H9 (cell line): ENCODE measurements around the gene PTPRN2. TPM values are rescaled to one million over a fixed set of nuclear protein-coding genes. Genes with fewer than 3 reads are reported as not detected.

Source experiments
- DNase-seq: peaks from one replicate; pipeline ENCODE4 v3.0.0-alpha.2; 2017
- H2AFZ ChIP-seq: one replicate; pipeline ENCODE4 v1.6.1; 2013; ENCODE audit warnings: mild to moderate bottlenecking, low read length, control low read depth, moderate library complexity
- H2AK5ac ChIP-seq: 2 replicates; pipeline ENCODE4 v1.6.1; 2013; ENCODE audit warnings: low read length, control low read depth, mixed read lengths; ENCODE audit not compliant: insufficient read length
- H2BK120ac ChIP-seq: one replicate; pipeline ENCODE4 v1.6.1; 2013; ENCODE audit warnings: low read depth, mild to moderate bottlenecking, low read length, control low read depth, inconsistent platforms; ENCODE audit not compliant: poor library complexity, severe bottlenecking
- H2BK12ac ChIP-seq: 2 replicates; pipeline ENCODE4 v1.6.1; 2013; ENCODE audit warnings: low read length, control low read depth, mixed read lengths, low read depth; ENCODE audit not compliant: insufficient read length
- H2BK15ac ChIP-seq: 2 replicates; pipeline ENCODE4 v1.6.1; 2013; ENCODE audit warnings: low read depth, low read length, control low read depth
- H2BK20ac ChIP-seq: one replicate; pipeline ENCODE4 v1.6.1; 2013; ENCODE audit warnings: low read depth, mild to moderate bottlenecking, low read length, control low read depth, inconsistent platforms; ENCODE audit not compliant: poor library complexity, severe bottlenecking
- H2BK5ac ChIP-seq: 2 replicates; pipeline ENCODE4 v1.6.1; 2013; ENCODE audit warnings: low read length, control low read depth, mixed read lengths; ENCODE audit not compliant: insufficient read length
- H3K14ac ChIP-seq: 2 replicates; pipeline ENCODE4 v1.6.1; 2013; ENCODE audit warnings: low read length, control low read depth; ENCODE audit not compliant: insufficient read depth
- H3K18ac ChIP-seq: 2 replicates; pipeline ENCODE4 v1.6.1; 2013; ENCODE audit warnings: low read depth, mild to moderate bottlenecking, mixed read lengths, low read length, control low read depth; ENCODE audit not compliant: insufficient read length
- H3K23ac ChIP-seq: 2 replicates; pipeline ENCODE4 v1.6.1; 2013; ENCODE audit warnings: low read length, control low read depth, mixed read lengths, low read depth; ENCODE audit not compliant: insufficient read length
- H3K23me2 ChIP-seq: 2 replicates; pipeline ENCODE4 v1.6.1; 2013; ENCODE audit warnings: low read depth, mild to moderate bottlenecking, mixed read lengths, low read length, control low read depth; ENCODE audit not compliant: insufficient read length, poor library complexity, severe bottlenecking
- H3K27ac ChIP-seq: 2 replicates; pipeline ENCODE4 v1.5.1; 2013; ENCODE audit warnings: low read length, control low read depth, mixed read lengths, low read depth; ENCODE audit not compliant: insufficient read length
- H3K27me3 ChIP-seq: 2 replicates; pipeline ENCODE4 v1.6.1; 2013; ENCODE audit warnings: low read length, control low read depth, inconsistent platforms; ENCODE audit not compliant: insufficient read depth
- H3K4ac ChIP-seq: 2 replicates; pipeline ENCODE4 v1.6.1; 2013; ENCODE audit warnings: low read depth, mild to moderate bottlenecking, control low read depth, inconsistent platforms, low read length, moderate library complexity
- H3K4me1 ChIP-seq: 2 replicates; pipeline ENCODE4 v1.6.1; 2013; ENCODE audit warnings: low read length, control low read depth, inconsistent platforms; ENCODE audit not compliant: insufficient read depth
- H3K4me2 ChIP-seq: 2 replicates; pipeline ENCODE4 v1.6.1; 2013; ENCODE audit warnings: low read length, control low read depth, mixed read lengths; ENCODE audit not compliant: insufficient read length, insufficient read depth
- H3K56ac ChIP-seq: 2 replicates; pipeline ENCODE4 v1.6.1; 2013; ENCODE audit warnings: low read depth, mild to moderate bottlenecking, mixed read lengths, low read length, control low read depth; ENCODE audit not compliant: insufficient read length
- H3K79me1 ChIP-seq: 2 replicates; pipeline ENCODE4 v1.6.1; 2013; ENCODE audit warnings: low read depth, mild to moderate bottlenecking, moderate library complexity, low read length, control low read depth, inconsistent platforms; ENCODE audit not compliant: insufficient read depth, poor library complexity, severe bottlenecking
- H3K79me2 ChIP-seq: 2 replicates; pipeline ENCODE4 v1.6.1; 2013; ENCODE audit warnings: low read length, control low read depth, inconsistent platforms; ENCODE audit not compliant: insufficient read depth
- H3K9ac ChIP-seq: 2 replicates; pipeline ENCODE4 v1.6.1; 2013; ENCODE audit warnings: low read length, control low read depth, mixed read lengths; ENCODE audit not compliant: insufficient read length; ENCODE audit errors: extremely low read depth
- H3K9me3 ChIP-seq: one replicate; pipeline ENCODE4 v1.6.1; 2013; ENCODE audit warnings: low read depth, low read length, inconsistent platforms; ENCODE audit not compliant: control insufficient read depth
- H3T11ph ChIP-seq: one replicate; pipeline ENCODE4 v1.6.1; 2013; ENCODE audit warnings: mild to moderate bottlenecking, low read length, control low read depth, inconsistent platforms
- H4K20me1 ChIP-seq: one replicate; pipeline ENCODE4 v1.6.1; 2013; ENCODE audit not compliant: control insufficient read depth, insufficient read length, insufficient read depth
- H4K5ac ChIP-seq: 2 replicates; pipeline ENCODE4 v1.6.1; 2013; ENCODE audit warnings: low read depth, mild to moderate bottlenecking, mixed read lengths, low read length, control low read depth; ENCODE audit not compliant: insufficient read length
- H4K8ac ChIP-seq: replicated peaks from 2 replicates; pipeline ENCODE4 v1.6.1; 2013; ENCODE audit warnings: low read length, control low read depth, mixed read lengths, low read depth; ENCODE audit not compliant: insufficient read length
- H4K91ac ChIP-seq: 2 replicates; pipeline ENCODE4 v1.6.1; 2013; ENCODE audit warnings: low read depth, mild to moderate bottlenecking, moderate library complexity, mixed read lengths, low read length, control low read depth; ENCODE audit not compliant: insufficient read length
- H3K27ac Mint-ChIP-seq, 3 experiments: 2 replicates in 2 of 3; 3 replicates in 1 of 3; pipeline ENCODE4 v1.8.0; 2020 to 2021; ENCODE audit warnings: mixed read lengths in 3 of 3, mild to moderate bottlenecking in 1 of 3, moderate library complexity in 1 of 3
- H3K27me3 Mint-ChIP-seq: 2 replicates; pipeline ENCODE4 v1.8.0; 2021; ENCODE audit warnings: low read depth, mild to moderate bottlenecking, moderate library complexity, mixed read lengths
- H3K36me3 Mint-ChIP-seq, 3 experiments: 2 replicates in 2 of 3; 3 replicates in 1 of 3; pipeline ENCODE4 v1.8.0; 2020 to 2021; ENCODE audit warnings: low read depth in 3 of 3, mixed read lengths in 3 of 3; ENCODE audit not compliant: insufficient read depth in 1 of 3
- H3K4me1 Mint-ChIP-seq, 2 experiments: 2 replicates each; pipeline ENCODE4 v1.8.0; 2020; ENCODE audit warnings: mixed read lengths in 2 of 2
- H3K4me3 Mint-ChIP-seq, 2 experiments: 2 replicates in 1 of 2; 3 replicates in 1 of 2; pipeline ENCODE4 v1.8.0; 2020 to 2021; ENCODE audit warnings: mild to moderate bottlenecking in 2 of 2, mixed read lengths in 2 of 2, moderate library complexity in 1 of 2
- H3K9me3 Mint-ChIP-seq, 2 experiments: 2 replicates in 1 of 2; 3 replicates in 1 of 2; pipeline ENCODE4 v1.8.0; 2020; ENCODE audit warnings: mild to moderate bottlenecking in 2 of 2, mixed read lengths in 2 of 2, moderate library complexity in 1 of 2
- WGBS: extraction: QIAGEN DNeasy Blood & Tissue Kit; methylation state at CpG from one replicate; pipeline ENCODE4 v1.1.7; 2013; ENCODE audit warnings: missing lambda C conversion rate, low lambda C conversion rate, mixed read lengths; ENCODE audit not compliant: insufficient read length; ENCODE audit errors: extremely low coverage; 5-methylcytosine and 5-hydroxymethylcytosine counted together
- total RNA-seq: library from RNA; stranded (reverse); gene quantifications from 2 replicates; pipeline ENCODE4 v1.2.1, GENCODE V29; 2021
- TF ChIP-seq, protein P1 (sequence below): fragments of 200-600 bp; sonication (generic); conservative IDR thresholded peaks from 3 replicates; pipeline ENCODE4 v1.8.0; 2021; ENCODE audit warnings: antibody characterized with exemption, mild to moderate bottlenecking

The PTPRN2 gene
- total RNA-seq, 1 experiment from 2014 or later, result 5.2 TPM

- H3K9me3 Mint-ChIP-seq, result no peaks in the 10 kb centered on the region; a peak in 3 of 5 replicates
- Histone ChIP-seq H2AK5ac (no peak overlapping the region), H4K20me1 (no peaks in the 10 kb centered on the region), H3K14ac (no peak overlapping the region), H4K8ac (no peak overlapping the region), H3K56ac (no peak overlapping the region), H2BK12ac (no peak overlapping the region), H3K23ac (no peak overlapping the region), H3K18ac (no peak overlapping the region), H2BK120ac (no peak overlapping the region), H3K23me2 (no peaks in the 10 kb centered on the region), H3K4me2 (no peak overlapping the region), H3K4ac (no peak overlapping the region), H4K5ac (no peak overlapping the region), H3K79me1 (no peaks in the 10 kb centered on the region), H3K27ac (no peak overlapping the region), H3K9me3 (no peaks in the 10 kb centered on the region), H3K79me2 (no peaks in the 10 kb centered on the region), H2BK20ac (no peak overlapping the region), H4K91ac (no peak overlapping the region), H2AFZ (no peak overlapping the region), H3K27me3 (no peaks in the 10 kb centered on the region), H3K4me1 (no peaks in the 10 kb centered on the region), H3K9ac (no peak overlapping the region), H3T11ph (no peak overlapping the region), H2BK15ac (no peak overlapping the region), H2BK5ac (no peak overlapping the region)
- peak; percentile 16 for DNase-seq
- no peaks in the 10 kb centered on the region; a peak in 1 of 7 replicates for H3K36me3 Mint-ChIP-seq
- H3K27me3 Mint-ChIP-seq, result peaks cover 63% of the 10 kb centered on the region
- no peak overlapping the region for H3K27ac Mint-ChIP-seq
- TF ChIP-seq, protein P1, sequence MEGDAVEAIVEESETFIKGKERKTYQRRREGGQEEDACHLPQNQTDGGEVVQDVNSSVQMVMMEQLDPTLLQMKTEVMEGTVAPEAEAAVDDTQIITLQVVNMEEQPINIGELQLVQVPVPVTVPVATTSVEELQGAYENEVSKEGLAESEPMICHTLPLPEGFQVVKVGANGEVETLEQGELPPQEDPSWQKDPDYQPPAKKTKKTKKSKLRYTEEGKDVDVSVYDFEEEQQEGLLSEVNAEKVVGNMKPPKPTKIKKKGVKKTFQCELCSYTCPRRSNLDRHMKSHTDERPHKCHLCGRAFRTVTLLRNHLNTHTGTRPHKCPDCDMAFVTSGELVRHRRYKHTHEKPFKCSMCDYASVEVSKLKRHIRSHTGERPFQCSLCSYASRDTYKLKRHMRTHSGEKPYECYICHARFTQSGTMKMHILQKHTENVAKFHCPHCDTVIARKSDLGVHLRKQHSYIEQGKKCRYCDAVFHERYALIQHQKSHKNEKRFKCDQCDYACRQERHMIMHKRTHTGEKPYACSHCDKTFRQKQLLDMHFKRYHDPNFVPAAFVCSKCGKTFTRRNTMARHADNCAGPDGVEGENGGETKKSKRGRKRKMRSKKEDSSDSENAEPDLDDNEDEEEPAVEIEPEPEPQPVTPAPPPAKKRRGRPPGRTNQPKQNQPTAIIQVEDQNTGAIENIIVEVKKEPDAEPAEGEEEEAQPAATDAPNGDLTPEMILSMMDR, result no peak
- no peak overlapping the region for H3K4me3 Mint-ChIP-seq
- no CpG with 5 or more reads among the region's 18 CpGs for WGBS
- peaks cover 0 to 8% of the 10 kb centered on the region in 2 experiments; a peak in 2 of 4 replicates for H3K4me1 Mint-ChIP-seq
Observed at GRCh38 chr7:157521752-157522151, 1065.9 kb downstream of the PTPRN2 start.
